HepG2 (cell line): ENCODE results near the gene SPAG5. TPM values are rescaled to one million over a fixed set of nuclear protein-coding genes. Genes with fewer than 3 reads are reported as not detected.

Source experiments
- ATAC-seq: fragments of 200-7000 bp; cut with Tn5 transposase; 3 replicates; pipeline ENCODE4 v1.9.1; 2020; ENCODE audit warnings: mild to moderate bottlenecking, moderate library complexity
- BruUV-seq: library from RNA; stranded (reverse); fragments of 400-500 nt; replicated peaks from 2 replicates; lab custom pipeline; 2021; lab: Mats Ljungman, UMichigan
- CTCF ChIA-PET: fragments of 300-600 bp; formaldehyde crosslinking; extraction: SDS; loops from one replicate; lab custom pipeline; 2021; ENCODE audit warnings: low total read pairs, inconsistent platforms, low intra/inter-chr PET ratio; lab: Yijun Ruan, JAX
- POLR2A ChIA-PET: fragments of 350-600 bp; sonication (Branson Sonifier 250); formaldehyde crosslinking; loops from one replicate; lab custom pipeline; 2020; ENCODE audit warnings: antibody characterized with exemption, inconsistent platforms; lab: Yijun Ruan, JAX
- DNase-seq: peaks from one replicate; pipeline ENCODE4 v3.0.0-alpha.2; 2015; ENCODE audit warnings: low spot score
- FAIRE-seq: peaks from 3 replicates; lab custom pipeline; 2011; peaks lifted over from hg19 to GRCh38; lab: Jason Lieb, UNC
- H2AFZ ChIP-seq: one replicate; pipeline ENCODE4 v1.6.1; 2011; ENCODE audit warnings: low read length, inconsistent platforms
- H3K27ac ChIP-seq: fragments of 300-600 bp; 3 replicates; pipeline ENCODE4 v1.8.0; 2011; ENCODE audit warnings: mixed run types, mild to moderate bottlenecking, mixed read lengths, low read length, inconsistent platforms; ENCODE audit not compliant: insufficient read depth; ENCODE audit errors: extremely low read length
- H3K27me3 ChIP-seq, 2 experiments: fragments of 200-600 bp in 1 of 2; 2 replicates in 1 of 2; 3 replicates in 1 of 2; pipeline versions ENCODE4 v1.6.0 to v1.8.0; 2011; ENCODE audit warnings: low read length in 2 of 2, mild to moderate bottlenecking in 2 of 2, moderate library complexity in 2 of 2, inconsistent platforms in 1 of 2; ENCODE audit not compliant: insufficient read depth in 2 of 2, control insufficient read depth in 1 of 2
- H3K36me3 ChIP-seq, 2 experiments: fragments of 200-600 bp in 1 of 2; replicated peaks in 1 of 2; 2 replicates in 1 of 2; 3 replicates in 1 of 2; pipeline versions ENCODE4 v1.5.1 to v1.8.0; 2011; ENCODE audit warnings: low read length in 2 of 2, inconsistent platforms in 1 of 2; ENCODE audit not compliant: insufficient read depth in 2 of 2, control insufficient read depth in 1 of 2
- H3K4me1 ChIP-seq: 2 replicates; pipeline ENCODE4 v1.5.1; 2012; ENCODE audit warnings: low read length, inconsistent platforms; ENCODE audit not compliant: insufficient read depth
- H3K4me2 ChIP-seq: 2 replicates; pipeline ENCODE4 v1.6.0; 2011; ENCODE audit warnings: low read depth, low read length, inconsistent platforms
- H3K4me3 ChIP-seq, 3 experiments: fragments of 200-600 bp in 1 of 3; sonication (generic), shearing (Covaris generic) in 1 of 3; replicated peaks in 1 of 3; 2 replicates each; pipeline ENCODE4 v1.5.1; 2011 to 2016; ENCODE audit warnings: low read length in 3 of 3, inconsistent platforms in 2 of 3, low read depth in 2 of 3, mild to moderate bottlenecking in 2 of 3, control low read depth in 1 of 3, mixed read lengths in 1 of 3; ENCODE audit not compliant: insufficient read depth in 1 of 3
- H3K79me2 ChIP-seq: one replicate; pipeline ENCODE4 v1.6.1; 2011; ENCODE audit warnings: low read length, inconsistent platforms; ENCODE audit not compliant: insufficient read depth
- H3K9ac ChIP-seq: 2 replicates; pipeline ENCODE4 v1.6.0; 2011; ENCODE audit warnings: mild to moderate bottlenecking, low read depth, low read length, inconsistent platforms; ENCODE audit not compliant: insufficient read depth
- H3K9me3 ChIP-seq: 2 replicates; pipeline ENCODE4 v1.5.1; 2012; ENCODE audit warnings: mild to moderate bottlenecking, low read length
- H4K20me1 ChIP-seq: 2 replicates; pipeline ENCODE4 v1.6.0; 2011; ENCODE audit warnings: inconsistent platforms, mild to moderate bottlenecking, low read length, moderate library complexity; ENCODE audit not compliant: insufficient read depth
- CBFB ChIP-seq: sonication (generic); formaldehyde crosslinking; IDR thresholded peaks from 2 replicates; pipeline ENCODE4 v1.4.0; 2020; ENCODE audit warnings: missing genetic modification reagents
- HIVEP1 ChIP-seq: sonication (generic); formaldehyde crosslinking; IDR thresholded peaks from 2 replicates; pipeline ENCODE4 v1.4.0; 2020; ENCODE audit warnings: mild to moderate bottlenecking, missing genetic modification reagents
- KAT2B ChIP-seq: fragments of 150-350 bp; IDR thresholded peaks from 2 replicates; pipeline ENCODE4 v1.6.1; 2014; ENCODE audit warnings: low read depth, low read length, borderline replicate concordance
- MYNN ChIP-seq: sonication (generic); formaldehyde crosslinking; IDR thresholded peaks from 2 replicates; pipeline ENCODE4 v1.4.0; 2020; ENCODE audit warnings: mild to moderate bottlenecking, low read depth, missing genetic modification reagents
- NCOA2 ChIP-seq: sonication (generic); formaldehyde crosslinking; IDR thresholded peaks from 2 replicates; pipeline ENCODE4 v1.8.0; 2022; ENCODE audit warnings: inconsistent platforms
- NONO ChIP-seq, 2 experiments: fragments of 450-650 bp in 1 of 2; sonication (generic) in 1 of 2; formaldehyde crosslinking in 1 of 2; IDR thresholded peaks in 1 of 2; conservative IDR thresholded peaks in 1 of 2; 2 replicates each; pipeline versions ENCODE4 v1.6.1 to v1.8.0; 2017 to 2022; ENCODE audit warnings: mild to moderate bottlenecking in 1 of 2, missing genetic modification reagents in 1 of 2, moderate library complexity in 1 of 2
- PTBP1 ChIP-seq: fragments of 200-400 bp; formaldehyde crosslinking; IDR thresholded peaks from 2 replicates; pipeline ENCODE4 v1.6.1; 2018; ENCODE audit warnings: low read length, low read depth; ENCODE audit not compliant: poor library complexity, severe bottlenecking
- ZFP37 ChIP-seq: sonication (generic); formaldehyde crosslinking; IDR thresholded peaks from 2 replicates; pipeline ENCODE4 v1.4.0; 2020; ENCODE audit warnings: missing genetic modification reagents, borderline replicate concordance
- ZKSCAN8 ChIP-seq: IDR thresholded peaks from 2 replicates; pipeline ENCODE4 v1.6.1; 2016; ENCODE audit warnings: borderline replicate concordance, missing genetic modification reagents, missing compliant biosample characterization
- ZMAT3 ChIP-seq: sonication (generic); formaldehyde crosslinking; conservative IDR thresholded peaks from 2 replicates; pipeline ENCODE4 v1.7.0; 2021; ENCODE audit warnings: missing genetic modification reagents
- ZNF180 ChIP-seq: sonication (generic); formaldehyde crosslinking; IDR thresholded peaks from 2 replicates; pipeline ENCODE4 v1.4.0; 2020; ENCODE audit warnings: low read depth, missing genetic modification reagents, borderline replicate concordance
- ZNF747 ChIP-seq: sonication (generic); formaldehyde crosslinking; IDR thresholded peaks from 2 replicates; pipeline ENCODE4 v1.8.1; 2023; ENCODE audit warnings: missing genetic modification reagents, mild to moderate bottlenecking, borderline replicate concordance
- WGBS: methylation state at CpG from one replicate; pipeline ENCODE4 v1.1.6; 2017; ENCODE audit warnings: low lambda C conversion rate; 5-methylcytosine and 5-hydroxymethylcytosine counted together
- in situ Hi-C: cut with HindIII; loops from 2 replicates; pipeline ENCODE4 v1.10.0; 2017; ENCODE audit warnings: low pct_unique_long_range_greater_than_20kb; ENCODE audit not compliant: extremely low pct_ligation_motif_present
- intact Hi-C: fragments of 100-400 bp; cut with micrococcal nuclease; formaldehyde crosslinking; loops from one replicate; pipeline ENCODE4 v1.10.0; 2022; ENCODE audit not compliant: unreplicated experiment
- polyA plus RNA-seq, 8 experiments: library from polyadenylated mRNA; depleted of rRNA in 3 of 8; stranded (reverse) in 7 of 8; unstranded in 1 of 8; fragments of >200 nt; fragmentation: Illumina TruSeq in 4 of 8; extraction: Trizol in 4 of 8; gene quantifications; 2 replicates each; pipeline versions ENCODE4 v1.2.1 to v1.2.3, GENCODE V29; 2011 to 2016; ENCODE audit warnings: low read depth in 4 of 8, missing spikeins in 1 of 8, mixed read lengths in 1 of 8; ENCODE audit not compliant: insufficient read depth in 1 of 8
- total RNA-seq, 5 experiments: library from RNA; depleted of rRNA; stranded (reverse); fragments of >200 nt; fragmentation: Illumina TruSeq; extraction: Trizol; gene quantifications; 2 replicates each; pipeline ENCODE4 v1.2.3, GENCODE V29; 2016; ENCODE audit warnings: low read depth in 1 of 5
- TF ChIP-seq, protein P1 (sequence below): sonication (generic); formaldehyde crosslinking; IDR thresholded peaks from 2 replicates; pipeline ENCODE4 v1.4.0; 2020; ENCODE audit warnings: mild to moderate bottlenecking, low read depth, missing genetic modification reagents
- TF ChIP-seq, protein P2 (sequence below): IDR thresholded peaks from 2 replicates; pipeline ENCODE4 v1.6.1; 2016; ENCODE audit warnings: mild to moderate bottlenecking, missing biosample characterization, missing genetic modification reagents

The SPAG5 gene
- total and polyA plus RNA-seq, 2 of the 13 experiments (the other 11 are each of a cell fraction or from before 2014, with no cell fraction given) = 41.4 to 98.0 TPM

- no TSS peak for BruUV-seq
- Histone ChIP-seq H3K4me3 (no peak overlapping the region), H3K79me2 (no peaks in the 10 kb centered on the region), H3K4me1 (no peaks in the 10 kb centered on the region), H3K27me3 (no peaks in the 10 kb centered on the region), H3K36me3 (peaks cover 41 to 71% of the 10 kb centered on the region in 2 experiments), H4K20me1 (no peaks in the 10 kb centered on the region), H3K27ac (no peak overlapping the region), H3K9me3 (no peaks in the 10 kb centered on the region), H3K4me2 (no peak overlapping the region), H2AFZ (no peak overlapping the region), H3K9ac (no peak overlapping the region)
- CTCF ChIA-PET = no interaction called here
- ATAC-seq = no peak
- intact Hi-C loops = no loop called here
- no peak for DNase-seq
- FAIRE-seq = no peak
- POLR2A ChIA-PET = no interaction called here
- WGBS = 92% methylated on average over 3 of the region's 3 CpGs
- TF ChIP-seq ZKSCAN8 (CRISPR knock-in tag) (no peak), ZMAT3 (CRISPR knock-in tag) (no peak), ZFP37 (CRISPR knock-in tag) (no peak), KAT2B (no peak), NCOA2 (CRISPR knock-in tag) (no peak), ZNF747 (no peak), HIVEP1 (CRISPR knock-in tag) (no peak), MYNN (no peak), PTBP1 (no peak), ZNF180 (CRISPR knock-in tag) (no peak), CBFB (CRISPR knock-in tag) (no peak), NONO (IDR thresholded peaks at IDR 0.05) (no peak), NONO (CRISPR knock-in tag; conservative IDR thresholded peaks at IDR 0.05) (no peak)
- TF ChIP-seq, protein P1, sequence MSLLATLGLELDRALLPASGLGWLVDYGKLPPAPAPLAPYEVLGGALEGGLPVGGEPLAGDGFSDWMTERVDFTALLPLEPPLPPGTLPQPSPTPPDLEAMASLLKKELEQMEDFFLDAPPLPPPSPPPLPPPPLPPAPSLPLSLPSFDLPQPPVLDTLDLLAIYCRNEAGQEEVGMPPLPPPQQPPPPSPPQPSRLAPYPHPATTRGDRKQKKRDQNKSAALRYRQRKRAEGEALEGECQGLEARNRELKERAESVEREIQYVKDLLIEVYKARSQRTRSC = no peak
- TF ChIP-seq, protein P2, sequence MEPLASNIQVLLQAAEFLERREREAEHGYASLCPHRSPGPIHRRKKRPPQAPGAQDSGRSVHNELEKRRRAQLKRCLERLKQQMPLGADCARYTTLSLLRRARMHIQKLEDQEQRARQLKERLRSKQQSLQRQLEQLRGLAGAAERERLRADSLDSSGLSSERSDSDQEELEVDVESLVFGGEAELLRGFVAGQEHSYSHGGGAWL = no peak
- in situ Hi-C loops = no loop called here
Observed at GRCh38 chr17:28585851-28586250, 13.0 kb downstream of the SPAG5 start.
